Endothelial cell of hepatic sinusoid (primary cell): Measurements from ENCODE around the gene GRIK4.

Source experiments
- in situ Hi-C: cut with HindIII; loops from 2 replicates; pipeline ENCODE4 v1.10.0; 2017; ENCODE audit warnings: low sequenced_read_pairs

GRIK4 gene

GRCh38 chr11:120696597-120697218, 185.2 kb downstream of the GRIK4 start:
- in situ Hi-C loops, result loop anchor here (5.0 kb wide), 1 partner anchor 64 kb away; no protein-coding TSS in a partner anchor

GRCh38 chr11:120698918-120699317, 187.4 kb downstream of the GRIK4 start:
- in situ Hi-C loops, result loop anchor here (5.0 kb wide), 1 partner anchor 67 kb away; no protein-coding TSS in a partner anchor

GRCh38 chr11:120702656-120703055, 191.1 kb downstream of the GRIK4 start:
- in situ Hi-C loops, result no loop called here

GRCh38 chr11:120703358-120704152, 192.0 kb downstream of the GRIK4 start:
- in situ Hi-C loops, result no loop called here

GRCh38 chr11:120704256-120704750, 192.8 kb downstream of the GRIK4 start:
- in situ Hi-C loops, result no loop called here

GRCh38 chr11:120706257-120706656, 194.7 kb downstream of the GRIK4 start:
- in situ Hi-C loops, result no loop called here

- in situ Hi-C loops, result no loop called here
Measured at GRCh38 chr11:120707098-120707497, 195.6 kb downstream of the GRIK4 start.

GRCh38 chr11:120707663-120708062, 196.1 kb downstream of the GRIK4 start:
- in situ Hi-C loops, result no loop called here

GRCh38 chr11:120708511-120709183, 197.1 kb downstream of the GRIK4 start:
- in situ Hi-C loops, result no loop called here

- in situ Hi-C loops, result no loop called here
Measured at GRCh38 chr11:120709808-120710207, 198.3 kb downstream of the GRIK4 start.

- in situ Hi-C loops, result no loop called here
Measured at GRCh38 chr11:120710354-120711131, 199.0 kb downstream of the GRIK4 start.

- in situ Hi-C loops, result no loop called here
Measured at GRCh38 chr11:120712014-120712413, 200.5 kb downstream of the GRIK4 start.

- in situ Hi-C loops, result no loop called here
Measured at GRCh38 chr11:120712881-120713280, 201.3 kb downstream of the GRIK4 start.

- in situ Hi-C loops, result no loop called here
Measured at GRCh38 chr11:120713296-120713695, 201.7 kb downstream of the GRIK4 start.

- in situ Hi-C loops, result no loop called here
Measured at GRCh38 chr11:120714438-120714837, 202.9 kb downstream of the GRIK4 start.

GRCh38 chr11:120715239-120715638, 203.7 kb downstream of the GRIK4 start:
- in situ Hi-C loops, result no loop called here

- in situ Hi-C loops, result no loop called here
Measured at GRCh38 chr11:120717042-120717441, 205.5 kb downstream of the GRIK4 start.

GRCh38 chr11:120717623-120718022, 206.1 kb downstream of the GRIK4 start:
- in situ Hi-C loops, result no loop called here

GRCh38 chr11:120718171-120718570, 206.6 kb downstream of the GRIK4 start:
- in situ Hi-C loops, result no loop called here

- in situ Hi-C loops, result no loop called here
Measured at GRCh38 chr11:120719348-120719747, 207.8 kb downstream of the GRIK4 start.

GRCh38 chr11:120720760-120721159, 209.2 kb downstream of the GRIK4 start:
- in situ Hi-C loops, result no loop called here
